ENCODE measurements around the gene MGMT. TPM values are rescaled to one million over a fixed set of nuclear protein-coding genes. Genes with fewer than 3 reads are reported as not detected.

The MGMT gene
- total and polyA plus RNA-seq, 7 experiments from 2014 or later = 17.6 to 37.1 (median 22.0) TPM

GRCh38 chr10:129442866-129443265, 24.2 kb upstream of the MGMT start:
- no peaks in the 10 kb centered on the region for H3K9me3 ChIP-seq (ENCODE audit: control insufficient read depth in 2 of 3, low read length in 3 of 3)
- CTCF ChIA-PET = no interaction called here
- POLR2A ChIA-PET = no interaction called here
- no peaks in the 10 kb centered on the region for H3K36me3 ChIP-seq (ENCODE audit: control insufficient read depth in 2 of 3, insufficient read depth in 3 of 3, low read length in 3 of 3)
- H3K27me3 Mint-ChIP-seq = peaks cover 0 to 18% (median 9%) of the 10 kb centered on the region in 5 donors
- no peak for ATAC-seq
- intact Hi-C loops (cut with micrococcal nuclease) = no loop called here
- H3K36me3 Mint-ChIP-seq = no peaks in the 10 kb centered on the region
- H3K4me1 Mint-ChIP-seq = peaks cover 0 to 5% (median 0%) of the 10 kb centered on the region in 7 donors
- DNase-seq = no peak
- no peaks in the 10 kb centered on the region for H3K4me1 ChIP-seq (ENCODE audit: control insufficient read depth in 2 of 2, insufficient read depth in 2 of 2, low read length in 2 of 2)
- H3K27ac Mint-ChIP-seq = no peak overlapping the region
- no peaks in the 10 kb centered on the region for H3K9me3 Mint-ChIP-seq
- no peak overlapping the region for H3K4me3 ChIP-seq (ENCODE audit: low read length)
- H3K27me3 ChIP-seq (ENCODE audit: control insufficient read depth in 2 of 2, insufficient read depth in 2 of 2, low read length in 2 of 2) = no peaks in the 10 kb centered on the region
- H3K4me3 Mint-ChIP-seq = no peak overlapping the region
- no peak overlapping the region for H3K27ac ChIP-seq (ENCODE audit: low read depth, low read length)

- no peaks in the 10 kb centered on the region for H3K9me3 ChIP-seq (ENCODE audit: control insufficient read depth in 2 of 3, low read length in 3 of 3)
- H3K4me3 ChIP-seq (ENCODE audit: low read length) = no peak overlapping the region
- Mint-ChIP-seq H3K27me3 (peaks cover 0 to 18% (median 9%) of the 10 kb centered on the region in 5 donors), H3K9me3 (no peaks in the 10 kb centered on the region), H3K4me3 (no peak overlapping the region), H3K4me1 (peaks cover 0 to 5% (median 0%) of the 10 kb centered on the region in 7 donors), H3K36me3 (no peaks in the 10 kb centered on the region), H3K27ac (no peak overlapping the region)
- no peak for ATAC-seq
- DNase-seq = no peak
- POLR2A ChIA-PET = no interaction called here
- intact Hi-C loops (cut with micrococcal nuclease) = no loop called here
- no peaks in the 10 kb centered on the region for H3K4me1 ChIP-seq (ENCODE audit: control insufficient read depth in 2 of 2, insufficient read depth in 2 of 2, low read length in 2 of 2)
- H3K27me3 ChIP-seq (ENCODE audit: control insufficient read depth in 2 of 2, insufficient read depth in 2 of 2, low read length in 2 of 2) = no peaks in the 10 kb centered on the region
- CTCF ChIA-PET = no interaction called here
- no peak overlapping the region for H3K27ac ChIP-seq (ENCODE audit: low read depth, low read length)
- H3K36me3 ChIP-seq (ENCODE audit: control insufficient read depth in 2 of 3, insufficient read depth in 3 of 3, low read length in 3 of 3) = no peaks in the 10 kb centered on the region
These were observed 22.7 kb upstream of the MGMT start for GRCh38 chr10:129444359-129444758.

DNA sequence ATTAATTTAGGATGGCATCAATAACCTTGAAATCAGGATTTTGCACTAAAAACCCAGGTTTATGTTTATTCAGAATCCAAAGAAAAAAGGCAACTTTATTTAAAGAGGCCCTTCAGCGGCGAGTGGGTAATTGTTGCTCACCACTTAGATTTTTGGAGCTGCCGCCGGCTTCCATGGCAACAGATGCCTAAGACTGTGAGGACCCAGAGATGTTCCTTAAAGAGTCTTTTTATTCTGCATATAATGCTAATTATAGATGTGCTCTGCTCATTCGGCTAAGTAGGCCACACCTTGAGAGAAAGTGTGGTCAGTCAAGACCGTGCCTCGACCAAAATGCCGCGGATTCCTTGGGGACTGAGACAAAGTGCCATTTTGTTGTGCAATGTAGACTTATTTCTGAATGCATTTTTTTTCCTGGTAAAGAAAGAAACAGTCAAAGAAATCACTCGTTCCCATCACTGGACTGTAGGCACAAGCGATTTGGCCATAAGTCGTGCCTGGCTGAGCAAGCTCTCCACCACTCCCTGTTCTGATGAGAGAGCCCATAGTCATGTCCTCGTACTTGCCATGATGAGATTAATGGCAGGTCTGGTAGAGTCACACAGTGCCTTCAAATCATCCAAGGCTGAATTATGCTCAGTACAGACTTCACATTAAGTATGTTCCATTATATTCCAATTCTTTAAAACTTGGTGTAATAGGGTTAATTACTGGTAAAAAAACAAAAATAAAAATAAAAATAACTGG, 21.4 kb upstream of the MGMT start:
- H3K36me3 ChIP-seq (ENCODE audit: control insufficient read depth in 2 of 3, insufficient read depth in 3 of 3, low read length in 3 of 3) = no peaks in the 10 kb centered on the region
- no peaks in the 10 kb centered on the region for H3K27me3 ChIP-seq (ENCODE audit: control insufficient read depth in 2 of 2, insufficient read depth in 2 of 2, low read length in 2 of 2)
- Mint-ChIP-seq H3K4me3 (no peak overlapping the region), H3K27ac (no peak overlapping the region), H3K9me3 (no peaks in the 10 kb centered on the region), H3K27me3 (peaks cover 0 to 15% (median 7%) of the 10 kb centered on the region in 5 donors), H3K36me3 (no peaks in the 10 kb centered on the region), H3K4me1 (no peaks in the 10 kb centered on the region)
- no peak overlapping the region for H3K27ac ChIP-seq (ENCODE audit: low read depth, low read length)
- no peaks in the 10 kb centered on the region for H3K4me1 ChIP-seq (ENCODE audit: control insufficient read depth in 2 of 2, insufficient read depth in 2 of 2, low read length in 2 of 2)
- ChIA-PET CTCF (interaction anchor here (0.7 kb wide), 1 partner anchor 584 kb away, joined by 5 read pairs; no protein-coding TSS in a partner anchor), POLR2A (no interaction called here)
- ATAC-seq (no peak), DNase-seq (no peak)
- intact Hi-C loops (cut with micrococcal nuclease) = no loop called here
- no peaks in the 10 kb centered on the region for H3K9me3 ChIP-seq (ENCODE audit: control insufficient read depth in 2 of 3, low read length in 3 of 3)
- H3K4me3 ChIP-seq (ENCODE audit: low read length) = no peak overlapping the region

- no peak overlapping the region for H3K4me3 Mint-ChIP-seq
- no peaks in the 10 kb centered on the region for H3K36me3 ChIP-seq (ENCODE audit: control insufficient read depth in 2 of 3, insufficient read depth in 3 of 3, low read length in 3 of 3)
- H3K27me3 ChIP-seq (ENCODE audit: control insufficient read depth in 2 of 2, insufficient read depth in 2 of 2, low read length in 2 of 2) = no peaks in the 10 kb centered on the region
- H3K4me3 ChIP-seq (ENCODE audit: low read length) = no peak overlapping the region
- ATAC-seq = no peak
- peaks cover 0 to 15% (median 7%) of the 10 kb centered on the region in 5 donors for H3K27me3 Mint-ChIP-seq
- ChIA-PET CTCF (interaction anchor here (0.7 kb wide), 1 partner anchor 584 kb away, joined by 5 read pairs; no protein-coding TSS in a partner anchor), POLR2A (no interaction called here)
- no peak for DNase-seq
- H3K4me1 Mint-ChIP-seq = no peaks in the 10 kb centered on the region
- no peaks in the 10 kb centered on the region for H3K9me3 ChIP-seq (ENCODE audit: control insufficient read depth in 2 of 3, low read length in 3 of 3)
- H3K4me1 ChIP-seq (ENCODE audit: control insufficient read depth in 2 of 2, insufficient read depth in 2 of 2, low read length in 2 of 2) = no peaks in the 10 kb centered on the region
- no peak overlapping the region for H3K27ac Mint-ChIP-seq
- H3K9me3 Mint-ChIP-seq = no peaks in the 10 kb centered on the region
- H3K36me3 Mint-ChIP-seq = no peaks in the 10 kb centered on the region
- no peak overlapping the region for H3K27ac ChIP-seq (ENCODE audit: low read depth, low read length)
- intact Hi-C loops (cut with micrococcal nuclease) = no loop called here
These were observed 20.9 kb upstream of the MGMT start for GRCh38 chr10:129446183-129446581.

- peaks cover 0 to 21% (median 7%) of the 10 kb centered on the region in 5 donors for H3K27me3 Mint-ChIP-seq
- no peak overlapping the region for H3K4me3 Mint-ChIP-seq
These were observed 19.6 kb upstream of the MGMT start for GRCh38 chr10:129447486-129447885.

GRCh38 chr10:129448086-129448485, 19.0 kb upstream of the MGMT start:
- no peak for DNase-seq
- intact Hi-C loops (cut with micrococcal nuclease) = no loop called here
- Mint-ChIP-seq H3K9me3 (peaks cover 0 to 5% (median 0%) of the 10 kb centered on the region in 11 donors), H3K36me3 (peaks cover 0 to 3% (median 0%) of the 10 kb centered on the region in 5 donors), H3K27me3 (peaks cover 0 to 22% (median 7%) of the 10 kb centered on the region in 5 donors), H3K4me3 (no peak overlapping the region), H3K27ac (no peak overlapping the region), H3K4me1 (no peaks in the 10 kb centered on the region)
- H3K36me3 ChIP-seq (ENCODE audit: control insufficient read depth in 2 of 3, insufficient read depth in 3 of 3, low read length in 3 of 3) = no peaks in the 10 kb centered on the region
- CTCF ChIA-PET = no interaction called here
- H3K27ac ChIP-seq (ENCODE audit: low read depth, low read length) = no peak overlapping the region
- no peaks in the 10 kb centered on the region for H3K4me1 ChIP-seq (ENCODE audit: control insufficient read depth in 2 of 2, insufficient read depth in 2 of 2, low read length in 2 of 2)
- POLR2A ChIA-PET = no interaction called here
- no peaks in the 10 kb centered on the region for H3K27me3 ChIP-seq (ENCODE audit: control insufficient read depth in 2 of 2, insufficient read depth in 2 of 2, low read length in 2 of 2)
- no peak for ATAC-seq
- H3K9me3 ChIP-seq (ENCODE audit: control insufficient read depth in 2 of 3, low read length in 3 of 3) = no peaks in the 10 kb centered on the region
- H3K4me3 ChIP-seq (ENCODE audit: low read length) = no peak overlapping the region

More at GRCh38 chr10:129447486-129447885, 19.6 kb upstream of the MGMT start:
- H3K36me3 Mint-ChIP-seq = no peaks in the 10 kb centered on the region
- H3K9me3 ChIP-seq (ENCODE audit: control insufficient read depth in 2 of 3, low read length in 3 of 3) = no peaks in the 10 kb centered on the region
- ChIA-PET CTCF (no interaction called here), POLR2A (no interaction called here)
- H3K9me3 Mint-ChIP-seq = peaks cover 0 to 5% (median 0%) of the 10 kb centered on the region in 11 donors
- H3K4me1 Mint-ChIP-seq = no peaks in the 10 kb centered on the region
- intact Hi-C loops (cut with micrococcal nuclease) = no loop called here
- ATAC-seq (no peak), DNase-seq (no peak)
- H3K4me1 ChIP-seq (ENCODE audit: control insufficient read depth in 2 of 2, insufficient read depth in 2 of 2, low read length in 2 of 2) = no peaks in the 10 kb centered on the region
- H3K4me3 ChIP-seq (ENCODE audit: low read length) = no peak overlapping the region
- H3K27me3 ChIP-seq (ENCODE audit: control insufficient read depth in 2 of 2, insufficient read depth in 2 of 2, low read length in 2 of 2) = no peaks in the 10 kb centered on the region
- H3K27ac Mint-ChIP-seq = no peak overlapping the region
- no peak overlapping the region for H3K27ac ChIP-seq (ENCODE audit: low read depth, low read length)
- H3K36me3 ChIP-seq (ENCODE audit: control insufficient read depth in 2 of 3, insufficient read depth in 3 of 3, low read length in 3 of 3) = no peaks in the 10 kb centered on the region

DNA sequence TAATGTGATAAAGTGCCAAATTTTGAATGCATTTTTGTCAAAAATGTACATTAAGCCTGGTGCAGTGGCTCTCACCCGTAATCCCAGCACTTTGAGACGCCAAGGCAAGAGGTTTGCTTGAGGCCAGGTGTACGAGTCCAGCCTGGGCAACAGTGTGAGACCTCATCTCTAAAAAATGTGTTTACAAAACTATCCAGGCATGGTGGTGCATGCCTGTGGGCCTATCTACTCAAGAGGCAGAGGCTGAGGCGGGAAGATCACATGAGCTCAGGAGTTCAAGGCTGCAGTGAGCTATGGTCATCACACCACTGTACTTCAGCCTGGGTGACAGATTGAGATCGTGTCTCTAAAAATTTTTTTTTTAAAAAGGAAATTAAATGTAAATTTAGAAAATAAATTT, 18.5 kb upstream of the MGMT start:
- Mint-ChIP-seq H3K4me3 (no peak overlapping the region), H3K27ac (no peak overlapping the region), H3K27me3 (peaks cover 0 to 20% (median 7%) of the 10 kb centered on the region in 5 donors), H3K9me3 (peaks cover 0 to 5% (median 0%) of the 10 kb centered on the region in 11 donors), H3K4me1 (no peaks in the 10 kb centered on the region), H3K36me3 (peaks cover 0 to 3% (median 0%) of the 10 kb centered on the region in 5 donors)
- no peak overlapping the region for H3K4me3 ChIP-seq (ENCODE audit: low read length)
- ATAC-seq = no peak
- H3K9me3 ChIP-seq (ENCODE audit: control insufficient read depth in 2 of 3, low read length in 3 of 3) = no peaks in the 10 kb centered on the region
- intact Hi-C loops (cut with micrococcal nuclease) = no loop called here
- DNase-seq = no peak
- H3K27ac ChIP-seq (ENCODE audit: low read depth, low read length) = no peak overlapping the region
- POLR2A ChIA-PET = no interaction called here
- CTCF ChIA-PET = no interaction called here
- no peaks in the 10 kb centered on the region for H3K27me3 ChIP-seq (ENCODE audit: control insufficient read depth in 2 of 2, insufficient read depth in 2 of 2, low read length in 2 of 2)
- no peaks in the 10 kb centered on the region for H3K4me1 ChIP-seq (ENCODE audit: control insufficient read depth in 2 of 2, insufficient read depth in 2 of 2, low read length in 2 of 2)
- H3K36me3 ChIP-seq (ENCODE audit: control insufficient read depth in 2 of 3, insufficient read depth in 3 of 3, low read length in 3 of 3) = no peaks in the 10 kb centered on the region
